WERI-Rb-1 (cell line): ENCODE measurements around the gene GJB6.

ENCODE experiments used
- DNase-seq: peaks from one replicate; pipeline ENCODE4 v3.0.0-alpha.2; 2020
- H3K27ac ChIP-seq: fragments of 250-450 bp; sonication (Bioruptor Pico); 2 replicates; pipeline ENCODE4 v1.5.1; 2020; ENCODE audit warnings: mild to moderate bottlenecking, moderate library complexity
- H3K27me3 ChIP-seq: fragments of 250-450 bp; sonication (Bioruptor Pico); 2 replicates; pipeline ENCODE4 v1.5.1; 2021; ENCODE audit warnings: mild to moderate bottlenecking, low read depth, moderate library complexity; ENCODE audit not compliant: insufficient read depth, severe bottlenecking
- H3K36me3 ChIP-seq: fragments of 250-450 bp; sonication (Bioruptor Pico); 2 replicates; pipeline ENCODE4 v1.5.1; 2020; ENCODE audit warnings: mild to moderate bottlenecking, moderate library complexity
- H3K4me3 ChIP-seq: 2 replicates; pipeline ENCODE4 v1.5.1; 2011; ENCODE audit warnings: low read depth, mild to moderate bottlenecking, control low read depth, low read length
- H3K9me3 ChIP-seq: fragments of 250-450 bp; sonication (Bioruptor Pico); 2 replicates; pipeline ENCODE4 v1.5.1; 2021; ENCODE audit warnings: mild to moderate bottlenecking, moderate library complexity; ENCODE audit not compliant: severe bottlenecking
- TF ChIP-seq, protein P1 (sequence below): IDR thresholded peaks from 2 replicates; pipeline ENCODE4 v1.5.1; 2011; ENCODE audit warnings: low read depth, mild to moderate bottlenecking, control low read depth, inconsistent platforms, low read length

Gene GJB6

GRCh38 chr13:20178156-20178555, 54.0 kb downstream of the GJB6 start:
- H3K27ac ChIP-seq: no peak overlapping the region
- no peaks in the 10 kb centered on the region for H3K36me3 ChIP-seq

DNA sequence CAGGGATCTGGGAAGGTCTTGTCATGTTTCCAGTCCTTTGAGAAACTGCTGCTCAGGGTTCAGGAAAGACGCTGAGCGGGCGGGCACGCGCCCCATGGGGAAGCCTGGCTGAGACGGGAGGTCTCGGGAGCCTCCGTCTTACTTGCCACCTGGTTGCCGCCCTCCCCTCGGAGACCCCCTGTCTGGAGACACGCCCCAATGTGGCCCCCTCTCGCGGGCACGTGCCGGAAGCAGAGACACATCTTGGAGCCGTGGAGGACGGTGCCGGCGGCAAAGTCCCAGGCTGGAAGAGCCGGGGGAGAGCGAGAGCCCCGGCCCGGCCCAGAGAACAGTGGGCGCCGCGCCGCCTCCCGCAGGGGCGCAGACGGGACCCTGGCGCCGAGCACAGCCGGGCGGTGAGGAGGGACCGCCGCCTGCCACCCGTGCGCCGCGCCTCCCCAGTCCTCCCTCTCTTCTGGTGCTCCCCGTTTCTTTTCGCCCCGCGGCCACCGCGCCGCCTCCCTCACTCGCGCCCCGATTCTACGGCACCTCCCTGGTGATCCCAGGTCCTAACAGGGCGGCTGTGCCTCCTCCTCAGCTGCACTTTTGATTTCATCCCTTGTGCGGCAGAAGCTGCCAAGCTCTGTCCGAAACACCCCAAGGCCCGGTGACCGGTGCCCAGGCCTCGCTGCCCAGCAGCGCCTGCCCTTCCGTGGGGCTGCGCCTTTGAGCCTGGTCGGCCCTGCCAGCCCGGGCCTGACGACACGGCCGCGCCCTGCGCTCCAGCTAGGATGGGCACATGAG, 54.9 kb downstream of the GJB6 start:
- Histone ChIP-seq H3K27ac (no peak overlapping the region), H3K4me3 (no peak overlapping the region), H3K27me3 (peaks cover 100% of the 10 kb centered on the region), H3K9me3 (peaks cover 4% of the 10 kb centered on the region), H3K36me3 (no peaks in the 10 kb centered on the region)
- TF ChIP-seq, protein P1, sequence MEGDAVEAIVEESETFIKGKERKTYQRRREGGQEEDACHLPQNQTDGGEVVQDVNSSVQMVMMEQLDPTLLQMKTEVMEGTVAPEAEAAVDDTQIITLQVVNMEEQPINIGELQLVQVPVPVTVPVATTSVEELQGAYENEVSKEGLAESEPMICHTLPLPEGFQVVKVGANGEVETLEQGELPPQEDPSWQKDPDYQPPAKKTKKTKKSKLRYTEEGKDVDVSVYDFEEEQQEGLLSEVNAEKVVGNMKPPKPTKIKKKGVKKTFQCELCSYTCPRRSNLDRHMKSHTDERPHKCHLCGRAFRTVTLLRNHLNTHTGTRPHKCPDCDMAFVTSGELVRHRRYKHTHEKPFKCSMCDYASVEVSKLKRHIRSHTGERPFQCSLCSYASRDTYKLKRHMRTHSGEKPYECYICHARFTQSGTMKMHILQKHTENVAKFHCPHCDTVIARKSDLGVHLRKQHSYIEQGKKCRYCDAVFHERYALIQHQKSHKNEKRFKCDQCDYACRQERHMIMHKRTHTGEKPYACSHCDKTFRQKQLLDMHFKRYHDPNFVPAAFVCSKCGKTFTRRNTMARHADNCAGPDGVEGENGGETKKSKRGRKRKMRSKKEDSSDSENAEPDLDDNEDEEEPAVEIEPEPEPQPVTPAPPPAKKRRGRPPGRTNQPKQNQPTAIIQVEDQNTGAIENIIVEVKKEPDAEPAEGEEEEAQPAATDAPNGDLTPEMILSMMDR: no peak
- DNase-seq: no peak

More at GRCh38 chr13:20178156-20178555, 54.0 kb downstream of the GJB6 start:
- Histone ChIP-seq H3K4me3 (no peak overlapping the region), H3K27me3 (peaks cover 98% of the 10 kb centered on the region), H3K9me3 (peaks cover 4% of the 10 kb centered on the region)
- DNase-seq: no peak
- TF ChIP-seq, protein P1: no peak

DNA sequence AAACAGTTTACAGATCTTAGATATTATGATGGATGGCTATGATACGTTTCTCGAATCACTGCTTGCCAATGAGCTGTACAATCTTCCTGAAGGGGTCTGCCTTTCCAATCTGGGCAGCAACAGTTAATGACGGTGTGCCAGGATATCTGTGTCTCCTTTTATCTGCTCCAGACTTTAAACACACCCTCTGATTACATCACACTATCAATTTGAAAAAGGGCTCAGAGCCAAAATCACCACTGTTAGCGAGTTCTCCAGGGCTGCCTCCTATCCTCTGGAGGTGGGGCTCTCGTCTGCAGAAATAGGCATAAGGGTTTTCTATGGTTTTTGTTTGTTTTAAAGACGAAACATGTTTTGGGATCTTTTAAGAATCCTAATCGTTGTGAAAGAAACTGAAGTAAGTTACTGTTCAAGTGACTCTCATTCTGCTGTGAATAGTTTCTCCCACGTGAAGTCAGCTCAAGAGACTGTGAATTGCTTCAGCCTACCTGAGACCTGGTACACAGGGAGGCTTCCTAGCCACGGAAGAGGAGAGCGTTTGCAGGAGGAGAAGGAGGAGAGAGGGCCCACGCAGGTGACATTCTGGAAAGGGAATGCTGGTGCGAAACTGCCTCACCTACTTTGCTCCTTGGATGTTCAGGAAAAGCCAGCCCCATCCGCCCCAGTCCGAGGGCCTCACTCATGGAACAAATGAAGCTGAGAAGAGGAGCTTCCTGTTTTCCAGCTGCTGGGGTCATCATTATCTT, 56.0 kb downstream of the GJB6 start:
- H3K4me3 ChIP-seq: no peak overlapping the region
- no peaks in the 10 kb centered on the region for H3K36me3 ChIP-seq
- DNase-seq: no peak
- TF ChIP-seq, protein P1: no peak
- peaks cover 100% of the 10 kb centered on the region for H3K27me3 ChIP-seq
- no peak overlapping the region for H3K27ac ChIP-seq
- H3K9me3 ChIP-seq: peaks cover 4% of the 10 kb centered on the region

DNA sequence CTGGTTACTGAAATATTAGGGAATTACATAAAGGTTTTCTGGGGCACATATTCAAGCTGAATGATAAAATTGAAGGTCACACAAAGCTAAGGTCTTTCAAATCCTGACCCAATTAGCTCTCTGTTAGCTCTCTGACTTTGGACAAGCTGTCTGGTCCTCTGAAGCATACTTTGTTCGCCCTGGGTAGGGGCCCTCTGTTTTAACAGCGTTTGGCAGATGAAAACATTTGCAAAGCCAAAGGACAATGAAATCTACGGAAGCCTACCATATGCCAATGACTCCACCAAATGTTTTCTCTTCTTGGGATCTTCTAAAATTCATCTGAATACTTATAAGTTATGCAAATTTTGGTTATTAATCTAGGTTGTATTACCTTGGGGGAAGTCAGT, 56.7 kb downstream of the GJB6 start:
- peaks cover 4% of the 10 kb centered on the region for H3K9me3 ChIP-seq
- H3K27ac ChIP-seq: no peak overlapping the region
- no peak overlapping the region for H3K4me3 ChIP-seq
- peaks cover 100% of the 10 kb centered on the region for H3K27me3 ChIP-seq
- TF ChIP-seq, protein P1: no peak
- no peak for DNase-seq
- H3K36me3 ChIP-seq: no peaks in the 10 kb centered on the region

- Histone ChIP-seq H3K27me3 (peaks cover 100% of the 10 kb centered on the region), H3K9me3 (peaks cover 4% of the 10 kb centered on the region), H3K27ac (no peak overlapping the region), H3K36me3 (no peaks in the 10 kb centered on the region), H3K4me3 (no peak overlapping the region)
- TF ChIP-seq, protein P1: no peak
- DNase-seq: no peak
These were observed 57.3 kb downstream of the GJB6 start for GRCh38 chr13:20174656-20175405.
